Stimulated activated CD8-positive, alpha-beta memory T cell treated with anti-CD3 and anti-CD28 coated beads, Interleukin-4, amount 100 ng/mL, for 24 hours (primary cell): ENCODE results near the gene PRKAG2.
"Not testable (repeated sequence)": the region's sequence is repeated elsewhere in the genome, so short reads cannot be mapped to it uniquely, and the experiment has no call there.

Experiments used
- DNase-seq: peaks from one replicate; pipeline ENCODE4 v3.0.0-alpha.2; 2020; ENCODE audit warnings: low read depth

The PRKAG2 gene

DNA sequence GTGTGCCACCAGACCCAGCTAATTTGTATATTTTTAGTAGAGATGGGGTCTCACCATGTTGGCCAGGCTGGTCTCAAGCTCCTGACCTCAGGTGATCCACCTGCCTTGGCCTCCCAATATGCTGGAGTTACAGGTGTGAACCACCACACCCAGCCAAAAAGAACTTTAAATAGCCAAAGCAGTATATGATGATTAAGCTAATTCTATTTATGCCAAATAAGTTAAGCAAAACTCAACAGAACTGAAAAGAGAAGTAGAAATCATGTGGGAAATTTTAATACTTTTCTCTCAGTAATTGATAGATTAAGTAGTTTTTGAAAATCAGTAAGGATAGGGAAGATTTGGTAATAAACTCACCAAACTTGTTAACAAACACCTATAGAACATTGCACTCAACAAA, 332.7 kb downstream of the PRKAG2 start:
- no peak for DNase-seq

DNA sequence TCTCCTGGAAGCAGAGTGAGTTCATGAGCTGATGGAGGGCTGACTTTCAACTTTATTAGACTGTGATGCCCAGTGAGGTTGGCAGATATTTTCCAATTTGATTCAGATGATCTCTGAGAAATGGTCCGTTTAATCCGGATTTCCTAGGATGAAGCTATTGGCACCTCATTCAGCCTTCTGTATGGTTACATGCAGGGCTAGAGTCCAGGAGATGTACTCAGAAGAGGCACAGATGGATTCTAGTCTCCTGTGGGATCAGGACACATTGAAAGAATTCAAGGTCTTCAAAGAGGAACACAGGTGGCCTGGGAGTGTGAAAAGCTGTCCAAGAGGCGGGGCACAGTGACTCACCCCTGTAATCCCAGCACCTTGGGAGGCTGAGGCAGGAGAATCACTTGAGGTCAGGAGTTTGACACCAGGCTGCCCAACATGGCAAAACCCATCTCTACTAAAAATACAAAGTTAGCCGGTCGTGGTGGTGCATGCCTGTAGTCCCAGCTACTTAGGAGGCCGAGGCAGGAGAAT, 334.2 kb downstream of the PRKAG2 start:
- DNase-seq, result no peak

- DNase-seq, result no peak
Observed at GRCh38 chr7:151541709-151542499, 335.0 kb downstream of the PRKAG2 start.

DNA sequence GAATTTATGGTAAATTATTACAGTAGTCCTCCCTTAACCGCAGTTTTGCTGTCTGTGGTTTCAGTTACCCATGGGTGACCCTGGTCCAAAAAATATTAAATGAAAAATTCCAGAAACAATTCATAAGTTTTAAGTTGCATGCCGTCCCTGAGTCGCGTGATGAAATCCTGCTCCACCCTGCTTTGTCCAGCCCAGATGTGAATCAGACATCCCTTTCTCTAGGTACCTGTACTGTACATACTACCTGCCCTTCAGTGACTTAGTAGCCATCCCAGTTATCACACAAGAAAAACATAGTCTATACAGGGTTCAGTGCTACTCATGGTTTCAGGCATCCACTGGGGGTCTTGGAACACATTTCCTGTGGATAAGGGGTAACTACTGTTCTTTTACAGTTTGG, 336.8 kb downstream of the PRKAG2 start:
- no peak for DNase-seq

DNA sequence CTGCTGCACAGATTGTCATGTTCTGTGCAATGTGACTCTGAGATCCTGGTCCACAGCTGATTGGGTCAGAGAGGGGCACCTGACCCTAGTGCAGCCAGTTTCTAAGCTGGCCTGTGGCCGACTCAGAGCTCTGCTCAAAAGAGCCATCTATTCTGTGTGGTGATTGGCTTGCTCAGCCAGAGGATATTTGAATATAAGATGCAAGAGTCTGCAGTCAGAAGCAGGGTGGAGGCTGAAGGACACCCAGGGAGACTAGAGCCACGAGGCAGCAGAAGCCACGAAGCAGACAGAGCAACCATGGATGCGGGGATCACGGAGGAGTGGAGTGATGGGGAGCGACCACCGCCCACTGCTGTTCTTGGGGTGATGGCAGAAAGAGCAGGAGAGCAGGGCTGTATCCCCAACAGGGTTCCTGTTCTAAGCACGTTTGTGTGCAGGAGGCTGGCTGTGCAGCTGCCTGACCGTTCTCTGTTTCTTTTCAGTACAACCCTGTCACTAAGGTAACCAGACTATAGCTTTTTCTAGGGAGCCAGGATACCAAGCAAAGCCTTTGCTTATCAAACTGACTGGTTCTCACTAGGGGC, 337.7 kb downstream of the PRKAG2 start:
- no peak for DNase-seq

DNA sequence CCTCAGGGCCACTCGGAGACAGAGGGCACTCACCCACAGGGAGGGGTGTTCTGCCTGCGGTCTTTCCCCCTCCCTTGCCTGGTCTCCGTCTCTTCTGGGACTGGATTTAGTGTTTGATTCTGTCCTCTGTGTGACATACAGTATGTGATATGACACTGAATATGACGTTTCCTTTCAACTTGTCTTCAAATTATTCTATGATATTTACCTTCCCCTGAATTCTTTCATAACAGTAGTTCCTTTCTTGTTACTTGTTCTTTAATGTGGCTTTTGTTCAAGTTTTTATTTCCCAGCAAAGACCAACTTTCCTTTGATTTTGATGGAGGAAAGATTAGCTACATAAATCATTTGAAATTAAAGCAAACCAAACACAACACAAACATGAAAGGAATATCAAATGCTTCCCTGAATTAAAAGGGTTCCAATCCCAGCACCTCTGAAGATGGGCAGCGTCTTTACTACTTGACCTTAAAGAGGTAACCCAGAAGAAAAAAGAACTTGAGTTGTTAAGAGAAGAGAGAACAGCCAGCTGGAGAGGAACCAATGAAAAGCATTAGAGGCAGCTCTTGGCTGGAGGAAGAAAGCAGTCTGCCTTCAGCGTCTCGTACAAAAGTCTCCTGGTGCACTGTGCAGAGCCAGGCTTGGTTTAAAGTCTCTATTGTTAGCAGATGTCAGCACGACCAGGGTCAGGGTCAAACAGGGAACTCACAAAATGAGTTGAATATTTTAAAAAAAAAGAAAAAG, 338.9 kb downstream of the PRKAG2 start:
- DNase-seq, result no peak

DNA sequence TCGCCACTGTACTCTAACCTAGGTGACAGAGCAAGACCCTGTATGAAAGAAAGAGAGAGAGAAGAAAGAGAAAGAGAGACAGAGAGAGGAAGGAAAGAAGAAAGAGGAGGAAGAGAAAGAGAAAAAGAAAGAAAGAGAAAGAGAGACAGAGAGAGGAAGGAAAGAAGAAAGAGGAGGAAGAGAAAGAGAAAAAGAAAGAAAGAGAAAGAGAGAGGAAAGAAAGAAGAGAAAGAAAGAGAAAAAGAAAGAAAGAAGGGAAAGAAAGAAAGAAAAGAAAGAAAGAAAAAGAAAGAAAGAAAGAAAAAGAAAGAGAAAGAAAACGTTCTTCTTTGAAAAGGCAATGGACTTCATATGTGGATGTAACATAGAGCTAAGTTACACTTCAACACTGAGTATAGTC, 340.7 kb downstream of the PRKAG2 start:
- DNase-seq, result not testable (repeated sequence)

DNA sequence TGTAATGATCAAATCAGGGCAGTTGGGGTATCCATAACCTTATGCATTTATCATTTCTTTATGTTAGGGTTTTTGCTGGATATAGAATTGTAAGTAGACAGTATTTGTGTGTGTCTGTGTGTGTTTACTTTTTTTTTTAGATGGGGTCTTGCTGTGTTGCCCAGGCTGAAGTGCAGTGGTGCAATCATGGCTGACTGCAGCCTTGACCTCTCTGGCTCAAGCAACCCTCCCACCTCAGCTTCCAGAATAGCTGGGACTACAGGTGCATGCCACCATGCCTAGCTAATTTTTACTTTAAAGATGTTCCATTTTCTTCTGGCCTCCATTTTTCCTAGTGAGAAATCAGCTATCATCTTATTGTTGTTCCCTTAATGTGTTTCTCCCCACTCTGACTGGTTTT, 347.1 kb downstream of the PRKAG2 start:
- no peak for DNase-seq

DNA sequence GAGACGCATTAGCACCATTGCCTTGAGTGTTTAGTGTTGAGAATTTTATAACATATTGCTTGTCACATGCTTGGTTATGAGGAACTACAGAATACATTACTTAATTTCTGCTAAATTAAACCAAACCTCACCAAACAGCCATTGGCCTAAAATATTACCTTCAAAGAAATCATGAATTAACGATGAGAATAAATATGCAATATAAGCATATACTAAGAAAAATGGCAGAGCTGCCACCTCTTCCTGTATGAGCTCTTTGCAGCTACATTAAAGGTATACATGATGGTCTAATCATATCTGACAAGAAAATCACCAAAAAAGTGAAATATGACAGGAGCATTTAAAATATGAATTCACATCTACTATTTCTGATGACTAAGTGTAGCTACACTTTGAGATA, 352.1 kb downstream of the PRKAG2 start:
- no peak for DNase-seq

GRCh38 chr7:151524331-151524730, 352.6 kb downstream of the PRKAG2 start:
- DNase-seq, result no peak

- DNase-seq, result peak; percentile 25
Observed at GRCh38 chr7:151520419-151521261, 356.3 kb downstream of the PRKAG2 start.

- DNase-seq, result peak; percentile 97
Observed at GRCh38 chr7:151519765-151520418, 357.0 kb downstream of the PRKAG2 start, which contains the start of gene RHEB. Gene RHEB (minus strand): TSS chr7:151519895. CDS start chr7:151519511, 384 bp downstream.

- DNase-seq, result peak; percentile 43
Observed at GRCh38 chr7:151518947-151519764, 357.8 kb downstream of the PRKAG2 start.

DNA sequence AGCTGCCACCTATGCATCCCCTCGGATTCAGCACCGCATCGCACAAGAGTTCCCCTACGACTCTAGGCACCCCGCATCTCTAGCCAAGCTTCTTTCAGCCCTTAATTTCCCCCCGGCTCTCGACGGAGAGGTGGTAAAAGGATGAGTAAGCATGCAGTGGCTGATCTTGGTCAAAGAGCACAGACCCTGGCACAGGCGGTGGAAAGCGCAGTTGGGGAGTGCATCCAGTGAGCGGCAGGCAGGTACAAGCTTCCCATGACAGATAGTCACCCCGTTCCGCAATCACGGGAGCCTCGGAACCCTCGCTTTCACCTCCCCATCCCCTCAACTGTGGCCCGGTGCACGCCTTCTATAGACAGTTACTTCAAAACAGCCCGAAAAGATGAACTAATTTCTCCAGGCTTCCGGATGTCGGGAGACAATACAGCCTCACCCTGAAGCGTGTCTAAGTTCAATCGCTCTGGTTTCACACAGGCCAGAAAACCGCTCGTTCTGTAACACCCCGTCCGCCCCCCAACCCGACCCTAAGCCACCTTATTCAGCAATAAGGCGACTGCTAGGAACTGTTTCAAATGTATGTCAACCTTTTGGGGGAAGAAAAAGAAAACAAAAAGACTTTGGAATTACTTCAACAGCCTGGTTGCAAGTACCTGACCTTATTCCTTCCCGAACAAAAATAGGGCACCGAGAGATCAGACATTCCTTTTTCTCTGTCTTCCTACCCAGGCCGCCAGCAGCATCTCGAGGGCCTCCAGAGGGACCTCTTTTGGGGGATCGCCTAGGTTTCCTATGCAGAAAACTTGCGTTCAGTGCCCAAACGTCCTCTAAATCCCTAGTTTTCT, 358.6 kb downstream of the PRKAG2 start:
- peak; percentile 40 for DNase-seq

DNA sequence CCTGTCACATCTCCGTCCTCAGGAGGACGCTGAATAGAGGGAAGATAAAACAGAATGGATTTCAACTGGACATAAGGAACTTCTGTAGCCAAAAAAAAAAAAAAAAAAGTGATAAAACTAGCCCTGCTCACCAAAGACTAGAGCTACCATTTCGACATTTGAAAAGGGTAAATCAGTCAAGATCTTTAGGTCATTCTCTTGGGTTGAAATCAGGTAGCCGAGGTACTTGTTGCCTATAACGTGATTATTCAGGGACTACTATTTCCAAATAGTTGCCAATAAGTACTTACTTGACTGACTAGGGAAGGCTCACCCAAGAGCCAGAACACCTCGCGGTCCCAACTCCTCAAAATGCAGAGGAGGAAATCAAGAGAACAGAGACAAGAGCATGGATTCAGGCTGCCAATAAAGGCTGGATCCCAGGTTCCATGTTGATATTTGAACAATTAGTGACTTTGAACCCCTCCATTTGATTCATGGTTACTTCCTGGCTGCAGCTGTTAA, 359.3 kb downstream of the PRKAG2 start:
- no peak for DNase-seq

DNA sequence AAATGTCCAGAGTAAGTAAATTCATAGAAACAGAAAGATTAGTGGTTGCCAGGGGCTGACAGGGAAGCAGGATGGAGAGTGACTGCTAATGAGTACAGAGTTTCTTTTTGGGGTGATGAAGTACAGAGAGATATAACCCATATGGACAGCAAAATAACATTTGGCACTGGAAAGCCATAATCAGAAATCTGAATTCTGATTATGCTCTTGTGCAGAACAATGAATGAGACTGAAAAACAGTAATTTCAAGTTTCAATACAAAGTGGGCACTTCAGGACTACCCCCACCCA, 361.7 kb downstream of the PRKAG2 start:
- no peak for DNase-seq

- no peak for DNase-seq
Observed at GRCh38 chr7:151514461-151515275, 362.2 kb downstream of the PRKAG2 start.

DNA sequence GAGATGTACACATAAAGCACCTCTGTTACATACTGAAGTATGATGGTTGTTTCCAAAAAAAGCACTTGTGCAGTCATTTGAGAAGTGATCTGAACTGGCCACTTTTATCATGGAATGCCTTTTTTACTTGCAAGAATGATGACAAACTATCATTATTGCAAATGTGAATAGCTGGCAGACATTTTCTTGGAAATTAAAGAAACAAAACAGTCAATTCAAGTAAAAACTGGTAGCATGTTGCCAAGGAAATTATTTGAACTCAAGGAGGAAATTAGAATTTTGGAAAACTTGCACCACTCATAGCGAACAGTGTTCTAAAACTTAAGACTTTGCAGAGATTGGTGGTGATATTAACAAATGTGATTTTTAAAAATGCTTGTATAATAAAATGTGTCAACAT, 363.8 kb downstream of the PRKAG2 start:
- DNase-seq, result no peak

- DNase-seq, result no peak
Observed at GRCh38 chr7:151512353-151512752, 364.6 kb downstream of the PRKAG2 start.
